Measurements from ENCODE around the gene ABCA4.

Gene ABCA4

DNA sequence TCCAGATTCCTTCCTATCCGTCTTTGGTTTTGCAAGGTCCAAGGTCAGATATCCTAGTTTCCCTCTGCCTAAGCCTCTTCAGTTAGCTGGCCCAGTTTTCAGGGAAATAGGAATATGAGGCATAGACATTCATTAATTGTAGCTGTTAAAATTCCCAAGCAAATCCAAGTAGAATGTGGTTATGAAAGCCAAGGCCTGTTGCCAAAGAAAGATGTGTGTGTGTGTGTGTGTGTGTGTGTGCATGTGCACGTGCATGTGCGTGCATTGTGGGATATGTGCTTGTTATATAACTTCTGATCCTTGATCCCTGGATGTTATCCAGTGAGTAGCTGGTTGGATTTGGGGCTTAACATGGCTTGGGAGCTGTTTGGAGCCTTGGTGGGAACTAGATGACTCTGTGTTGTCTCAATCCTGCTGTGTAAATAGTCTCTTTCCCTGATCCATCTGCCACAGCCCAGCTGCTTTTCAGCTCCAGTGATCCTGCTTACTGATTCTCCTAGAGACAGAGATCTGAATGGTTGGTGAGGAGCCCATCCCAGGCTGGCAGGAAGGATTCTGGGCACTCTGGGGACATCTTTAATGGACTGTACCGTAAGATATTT, 141.1 kb downstream of the ABCA4 start:
- no peak for TF ChIP-seq POLR2AphosphoS5 (IDR thresholded peaks at IDR 0.05; ENCODE audit: low read depth, low read length)
- TF ChIP-seq FOXP2 (optimal IDR thresholded peaks at IDR 0.05; ENCODE audit: borderline replicate concordance, extremely low read depth, extremely low read length, insufficient read depth) = no peak
- TF ChIP-seq TAF1 (IDR thresholded peaks at IDR 0.05; ENCODE audit: borderline replicate concordance, insufficient read depth, low read length) = no peak
- no peak for TF ChIP-seq SIN3A (IDR thresholded peaks at IDR 0.05; ENCODE audit: borderline replicate concordance, insufficient read depth, low read length)
- TF ChIP-seq, protein P1, sequence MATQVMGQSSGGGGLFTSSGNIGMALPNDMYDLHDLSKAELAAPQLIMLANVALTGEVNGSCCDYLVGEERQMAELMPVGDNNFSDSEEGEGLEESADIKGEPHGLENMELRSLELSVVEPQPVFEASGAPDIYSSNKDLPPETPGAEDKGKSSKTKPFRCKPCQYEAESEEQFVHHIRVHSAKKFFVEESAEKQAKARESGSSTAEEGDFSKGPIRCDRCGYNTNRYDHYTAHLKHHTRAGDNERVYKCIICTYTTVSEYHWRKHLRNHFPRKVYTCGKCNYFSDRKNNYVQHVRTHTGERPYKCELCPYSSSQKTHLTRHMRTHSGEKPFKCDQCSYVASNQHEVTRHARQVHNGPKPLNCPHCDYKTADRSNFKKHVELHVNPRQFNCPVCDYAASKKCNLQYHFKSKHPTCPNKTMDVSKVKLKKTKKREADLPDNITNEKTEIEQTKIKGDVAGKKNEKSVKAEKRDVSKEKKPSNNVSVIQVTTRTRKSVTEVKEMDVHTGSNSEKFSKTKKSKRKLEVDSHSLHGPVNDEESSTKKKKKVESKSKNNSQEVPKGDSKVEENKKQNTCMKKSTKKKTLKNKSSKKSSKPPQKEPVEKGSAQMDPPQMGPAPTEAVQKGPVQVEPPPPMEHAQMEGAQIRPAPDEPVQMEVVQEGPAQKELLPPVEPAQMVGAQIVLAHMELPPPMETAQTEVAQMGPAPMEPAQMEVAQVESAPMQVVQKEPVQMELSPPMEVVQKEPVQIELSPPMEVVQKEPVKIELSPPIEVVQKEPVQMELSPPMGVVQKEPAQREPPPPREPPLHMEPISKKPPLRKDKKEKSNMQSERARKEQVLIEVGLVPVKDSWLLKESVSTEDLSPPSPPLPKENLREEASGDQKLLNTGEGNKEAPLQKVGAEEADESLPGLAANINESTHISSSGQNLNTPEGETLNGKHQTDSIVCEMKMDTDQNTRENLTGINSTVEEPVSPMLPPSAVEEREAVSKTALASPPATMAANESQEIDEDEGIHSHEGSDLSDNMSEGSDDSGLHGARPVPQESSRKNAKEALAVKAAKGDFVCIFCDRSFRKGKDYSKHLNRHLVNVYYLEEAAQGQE (IDR thresholded peaks at IDR 0.05; ENCODE audit: insufficient read depth in 1 of 2, low read depth in 2 of 2, low read length in 2 of 2) = no peak

DNA sequence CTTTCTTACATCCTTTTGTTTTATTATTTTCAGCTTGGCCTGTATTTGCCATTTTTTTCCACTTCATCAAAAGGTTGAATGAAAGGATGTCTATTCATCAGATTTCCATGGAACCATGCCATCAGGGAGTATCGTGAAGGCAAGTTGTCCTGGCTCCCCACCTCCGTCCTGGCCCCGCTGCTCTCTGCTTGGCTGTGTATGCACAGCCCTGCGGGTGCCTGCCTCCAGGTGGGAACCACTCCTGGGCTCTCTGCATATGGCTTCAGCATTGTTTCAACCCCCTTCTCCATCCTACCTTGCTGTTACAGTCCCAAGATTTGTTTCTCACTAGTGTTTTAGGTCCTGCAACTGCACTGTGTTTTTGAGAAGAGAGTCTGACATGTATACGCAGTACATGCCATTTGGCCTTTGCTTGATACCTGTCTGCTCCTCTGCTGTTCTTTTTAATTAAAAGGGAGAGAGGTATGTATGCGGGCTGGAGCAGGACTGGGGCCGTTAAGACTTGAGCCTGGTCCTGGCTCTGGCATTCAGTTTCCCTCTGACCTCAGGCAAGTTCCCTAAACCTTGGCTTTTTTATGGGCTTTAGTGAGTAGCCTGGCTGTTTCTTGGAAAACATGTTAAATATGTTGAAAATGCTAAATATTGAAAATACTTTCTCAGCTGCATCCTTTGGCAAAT, 141.8 kb downstream of the ABCA4 start:
- TF ChIP-seq TAF1 (IDR thresholded peaks at IDR 0.05; ENCODE audit: borderline replicate concordance, insufficient read depth, low read length) (no peak), POLR2AphosphoS5 (IDR thresholded peaks at IDR 0.05; ENCODE audit: low read depth, low read length) (no peak), SIN3A (IDR thresholded peaks at IDR 0.05; ENCODE audit: borderline replicate concordance, insufficient read depth, low read length) (no peak), FOXP2 (optimal IDR thresholded peaks at IDR 0.05; ENCODE audit: borderline replicate concordance, extremely low read depth, extremely low read length, insufficient read depth) (no peak)
- TF ChIP-seq, protein P1 (IDR thresholded peaks at IDR 0.05; ENCODE audit: insufficient read depth in 1 of 2, low read depth in 2 of 2, low read length in 2 of 2) = no peak

DNA sequence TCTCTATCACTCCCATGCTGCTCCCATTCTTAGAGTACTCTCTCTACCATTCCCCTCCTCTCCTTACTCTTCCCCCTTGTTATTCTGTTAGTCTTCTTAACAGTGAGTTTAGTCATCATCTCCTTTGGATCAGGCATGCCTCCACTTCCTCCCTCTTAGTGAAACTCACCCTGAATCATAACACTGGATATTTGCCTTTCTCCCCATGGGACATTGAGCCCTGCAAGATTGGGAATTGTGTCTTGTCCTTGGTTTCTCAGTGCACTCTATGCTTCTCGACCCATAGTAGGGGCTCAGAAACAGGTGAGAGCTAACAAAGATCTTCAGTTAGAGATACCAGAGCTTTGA, 143.4 kb downstream of the ABCA4 start:
- TF ChIP-seq POLR2AphosphoS5 (IDR thresholded peaks at IDR 0.05; ENCODE audit: low read depth, low read length) (no peak), FOXP2 (optimal IDR thresholded peaks at IDR 0.05; ENCODE audit: borderline replicate concordance, extremely low read depth, extremely low read length, insufficient read depth) (no peak), SIN3A (IDR thresholded peaks at IDR 0.05; ENCODE audit: borderline replicate concordance, insufficient read depth, low read length) (no peak), TAF1 (IDR thresholded peaks at IDR 0.05; ENCODE audit: borderline replicate concordance, insufficient read depth, low read length) (no peak)
- TF ChIP-seq, protein P1 (IDR thresholded peaks at IDR 0.05; ENCODE audit: insufficient read depth in 1 of 2, low read depth in 2 of 2, low read length in 2 of 2) = no peak

DNA sequence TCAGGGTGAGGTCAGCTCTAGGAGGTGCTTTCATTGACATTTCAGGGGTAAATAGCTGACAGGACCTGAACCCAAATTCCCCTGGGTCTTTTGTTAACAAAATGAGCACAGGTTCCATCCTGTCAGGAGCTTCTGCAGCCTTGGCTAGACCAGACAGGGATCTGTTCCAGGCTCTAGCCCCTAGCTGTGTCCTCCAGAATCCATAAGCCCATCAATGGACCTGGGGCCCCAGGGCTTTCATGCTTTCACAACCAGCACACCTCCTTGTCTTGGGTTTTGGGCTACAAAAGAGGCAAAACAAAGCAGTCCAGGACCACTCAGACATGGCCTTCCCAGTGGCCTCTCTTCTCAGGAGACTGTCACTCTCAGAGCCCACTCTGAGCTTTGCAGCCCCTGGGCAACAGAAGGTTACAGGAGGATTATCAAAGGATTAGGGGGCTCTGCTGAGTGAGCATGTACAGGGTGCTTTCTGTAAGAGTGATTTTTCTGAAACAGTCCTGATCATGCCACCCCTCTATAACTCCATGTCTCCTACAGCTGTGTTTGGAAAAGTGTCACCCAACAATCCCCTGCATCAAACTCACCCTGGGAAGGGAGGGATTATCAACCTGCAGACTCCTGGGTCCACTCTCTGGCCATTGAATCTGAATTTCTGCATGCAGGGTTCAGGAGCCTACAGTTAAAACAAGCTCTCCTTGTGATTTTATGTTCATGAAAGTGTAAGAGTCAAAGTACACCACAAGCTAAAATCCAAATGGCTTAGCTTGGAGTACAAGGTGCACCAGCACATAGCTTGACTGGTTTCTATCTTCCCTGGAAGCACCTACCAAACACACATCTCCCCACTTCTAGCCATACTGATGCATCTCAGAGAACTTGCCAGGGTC, 144.0 kb downstream of the ABCA4 start:
- TF ChIP-seq TAF1 (IDR thresholded peaks at IDR 0.05; ENCODE audit: borderline replicate concordance, insufficient read depth, low read length) = no peak
- no peak for TF ChIP-seq SIN3A (IDR thresholded peaks at IDR 0.05; ENCODE audit: borderline replicate concordance, insufficient read depth, low read length)
- TF ChIP-seq, protein P1 (IDR thresholded peaks at IDR 0.05; ENCODE audit: insufficient read depth in 1 of 2, low read depth in 2 of 2, low read length in 2 of 2) = no peak
- TF ChIP-seq FOXP2 (optimal IDR thresholded peaks at IDR 0.05; ENCODE audit: borderline replicate concordance, extremely low read depth, extremely low read length, insufficient read depth) = no peak
- no peak for TF ChIP-seq POLR2AphosphoS5 (IDR thresholded peaks at IDR 0.05; ENCODE audit: low read depth, low read length)

Data from PFSK-1 (cell line).